HG03196 (cell line): ENCODE measurements around the gene ADPRHL1.

ENCODE experiments used
- ATAC-seq: cut with Tn5 transposase; IDR thresholded peaks from one replicate; pipeline ENCODE4 v1.9.1; 2021; ENCODE audit not compliant: unreplicated experiment

The ADPRHL1 gene

DNA sequence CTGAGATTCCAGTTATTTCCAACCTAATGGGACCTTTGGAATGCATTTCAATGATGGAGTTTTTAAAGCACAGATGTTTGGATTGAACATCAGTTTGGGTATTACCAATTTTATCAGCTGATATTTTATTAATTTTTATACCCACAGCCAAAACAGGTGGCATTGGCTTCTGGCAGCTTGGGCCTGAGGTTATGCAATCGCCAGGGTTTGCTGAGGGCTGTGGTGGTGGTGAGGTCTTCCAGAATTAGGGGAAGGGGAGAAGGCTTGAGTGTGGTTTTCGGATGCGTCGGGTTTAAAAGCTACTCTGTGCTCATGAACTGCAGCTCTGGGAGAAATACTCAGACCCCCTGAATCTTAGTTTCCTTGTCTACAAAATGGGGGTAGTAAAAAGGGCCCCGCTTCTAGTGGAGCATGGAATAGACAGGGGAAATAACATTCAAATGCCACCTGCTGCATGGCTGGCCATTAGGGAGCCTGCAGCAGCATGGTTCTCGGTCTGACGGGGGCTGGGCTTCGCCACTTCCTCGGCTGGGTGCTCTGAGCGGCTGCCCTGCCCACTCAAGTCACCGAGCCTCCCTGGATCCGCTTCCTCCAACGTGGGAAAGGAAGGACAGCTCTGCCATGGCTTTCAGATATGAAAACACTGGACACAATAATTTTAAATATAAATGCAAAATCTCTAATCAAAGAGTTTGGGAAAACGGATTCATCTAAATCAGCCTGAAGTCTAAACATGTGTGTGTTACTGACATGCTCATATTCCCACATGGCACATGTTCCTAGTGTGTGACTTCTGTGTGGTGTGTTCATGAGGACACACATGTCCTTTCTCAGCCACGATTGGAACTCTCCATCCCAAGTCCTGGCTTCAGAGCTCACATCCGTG is 35.2 kb downstream of the ADPRHL1 start:
- no peak for ATAC-seq

GRCh38 chr13:113417008-113417751 is 36.1 kb downstream of the ADPRHL1 start:
- no peak for ATAC-seq

DNA sequence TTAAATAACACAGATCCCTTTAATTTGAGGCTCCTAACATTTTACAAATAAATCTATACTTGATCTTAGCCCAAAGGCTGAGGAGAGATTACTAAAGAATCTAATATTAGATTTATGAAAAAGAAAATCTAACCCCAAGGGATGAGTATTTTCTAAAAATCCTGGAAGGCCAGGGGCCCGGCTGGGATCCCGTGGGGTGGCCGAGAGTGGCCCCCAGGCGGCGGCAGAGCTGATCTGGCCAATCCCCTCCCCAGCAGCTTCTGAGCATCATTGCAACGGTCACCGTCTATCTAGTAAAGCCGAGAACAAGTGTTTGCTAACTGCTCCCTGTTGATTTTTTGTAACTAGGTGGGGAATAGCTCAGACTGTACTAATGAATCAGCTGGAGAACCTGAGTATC is 37.5 kb downstream of the ADPRHL1 start:
- ATAC-seq = no peak

DNA sequence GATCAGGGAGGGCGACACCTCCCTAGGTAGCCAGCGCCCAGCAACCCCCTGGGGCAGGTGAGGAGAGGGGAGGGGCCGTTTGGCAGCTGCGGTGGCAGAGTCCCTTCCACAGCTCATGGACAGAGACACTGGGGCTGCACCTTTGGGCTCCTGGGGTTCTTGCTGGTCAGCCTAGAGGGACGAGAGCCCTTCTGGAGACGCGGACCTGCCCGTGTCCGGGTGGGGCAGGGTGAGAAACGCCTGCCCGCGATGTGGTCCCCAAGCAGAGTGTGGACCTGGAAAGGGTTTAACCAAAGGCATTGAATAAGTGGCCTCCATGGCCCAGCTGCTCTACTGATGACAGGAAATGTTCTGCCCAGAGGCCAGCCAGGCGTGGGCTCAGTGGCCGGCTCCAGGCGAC is 38.3 kb downstream of the ADPRHL1 start:
- no peak for ATAC-seq

DNA sequence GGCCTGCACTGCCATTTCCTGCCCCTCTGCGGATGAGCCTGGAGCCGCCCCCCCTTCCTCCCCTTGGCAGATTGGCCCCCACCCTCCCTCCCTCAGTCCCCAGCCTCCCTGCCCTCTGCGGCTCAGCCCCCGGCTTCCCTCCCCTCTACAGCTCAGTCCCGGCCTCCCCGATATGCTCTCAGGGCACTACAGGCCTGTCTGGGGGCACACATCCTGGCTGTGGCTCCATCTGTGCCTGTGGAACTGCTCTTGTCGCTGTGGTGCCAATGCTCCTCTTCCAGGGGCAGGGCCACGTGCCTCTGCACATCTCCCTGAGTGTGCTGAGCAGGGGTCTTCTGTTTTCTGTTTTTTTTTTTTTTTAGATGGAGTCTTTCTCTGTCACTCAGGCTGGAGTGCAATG is 39.0 kb downstream of the ADPRHL1 start:
- ATAC-seq = no peak

GRCh38 chr13:113413898-113414282 is 39.4 kb downstream of the ADPRHL1 start:
- no peak for ATAC-seq

- ATAC-seq = no peak
These were observed 40.0 kb downstream of the ADPRHL1 start for GRCh38 chr13:113413178-113413897.

DNA sequence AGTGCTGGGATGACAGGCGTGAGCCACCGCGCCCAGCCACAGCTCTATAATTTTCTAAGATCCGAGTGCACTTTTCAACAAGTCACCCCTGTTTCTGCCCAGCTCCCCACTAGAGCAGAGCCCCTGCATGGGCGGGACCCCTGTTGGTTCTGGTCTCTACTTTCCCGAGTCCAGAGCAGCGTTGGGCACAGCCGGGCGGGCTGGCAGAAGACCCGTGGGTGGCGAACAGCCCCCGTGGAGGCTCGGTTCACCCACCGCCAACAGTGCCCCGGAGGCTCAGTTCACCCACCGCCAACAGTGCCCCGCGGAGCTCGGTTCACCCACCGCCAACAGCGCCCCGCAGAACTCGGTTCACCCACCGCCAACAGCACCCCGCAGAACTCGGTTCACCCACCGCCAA is 40.8 kb downstream of the ADPRHL1 start:
- ATAC-seq = no peak

DNA sequence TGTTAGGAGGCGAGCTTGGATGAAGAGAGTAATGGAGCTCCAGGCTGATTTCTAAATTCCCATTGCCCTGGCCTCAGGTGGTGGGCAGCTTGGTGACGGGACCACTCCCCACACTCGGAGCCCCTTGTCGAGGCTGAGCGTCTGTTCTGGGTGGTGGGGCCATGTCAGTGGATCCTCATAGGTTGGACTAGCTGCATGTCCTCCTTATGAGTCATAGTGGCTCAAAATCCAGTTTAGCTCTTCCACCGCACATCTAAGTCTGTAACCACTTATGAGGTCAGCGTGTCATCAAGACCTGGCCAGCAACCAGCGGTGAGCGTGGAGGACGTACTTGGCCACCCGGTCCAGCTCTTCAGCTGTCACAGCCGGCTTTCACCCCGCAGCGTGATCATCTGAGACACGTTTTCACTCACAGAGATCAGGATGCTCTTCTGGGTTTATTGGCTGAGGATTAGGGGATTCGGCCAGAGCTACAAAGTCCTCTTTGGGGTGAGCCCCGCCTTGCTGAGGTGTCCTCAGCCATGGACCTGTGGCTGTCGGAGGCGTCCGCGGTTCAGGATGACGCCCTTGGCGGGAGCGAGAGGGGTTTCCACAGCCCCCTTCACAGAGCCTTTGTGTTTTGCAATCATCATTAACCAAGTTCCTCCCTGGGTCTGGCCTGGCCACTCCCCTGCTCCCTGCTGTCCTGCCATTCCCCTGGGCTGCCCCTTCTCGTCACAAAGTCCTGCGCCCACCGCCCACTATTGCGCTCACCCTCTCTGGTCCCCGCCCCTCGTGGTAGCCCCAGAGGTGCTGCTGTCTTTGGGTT is 41.9 kb downstream of the ADPRHL1 start:
- no peak for ATAC-seq

GRCh38 chr13:113410472-113411201 is 42.7 kb downstream of the ADPRHL1 start:
- no peak for ATAC-seq

GRCh38 chr13:113408562-113408961 is 44.7 kb downstream of the ADPRHL1 start:
- no peak for ATAC-seq

DNA sequence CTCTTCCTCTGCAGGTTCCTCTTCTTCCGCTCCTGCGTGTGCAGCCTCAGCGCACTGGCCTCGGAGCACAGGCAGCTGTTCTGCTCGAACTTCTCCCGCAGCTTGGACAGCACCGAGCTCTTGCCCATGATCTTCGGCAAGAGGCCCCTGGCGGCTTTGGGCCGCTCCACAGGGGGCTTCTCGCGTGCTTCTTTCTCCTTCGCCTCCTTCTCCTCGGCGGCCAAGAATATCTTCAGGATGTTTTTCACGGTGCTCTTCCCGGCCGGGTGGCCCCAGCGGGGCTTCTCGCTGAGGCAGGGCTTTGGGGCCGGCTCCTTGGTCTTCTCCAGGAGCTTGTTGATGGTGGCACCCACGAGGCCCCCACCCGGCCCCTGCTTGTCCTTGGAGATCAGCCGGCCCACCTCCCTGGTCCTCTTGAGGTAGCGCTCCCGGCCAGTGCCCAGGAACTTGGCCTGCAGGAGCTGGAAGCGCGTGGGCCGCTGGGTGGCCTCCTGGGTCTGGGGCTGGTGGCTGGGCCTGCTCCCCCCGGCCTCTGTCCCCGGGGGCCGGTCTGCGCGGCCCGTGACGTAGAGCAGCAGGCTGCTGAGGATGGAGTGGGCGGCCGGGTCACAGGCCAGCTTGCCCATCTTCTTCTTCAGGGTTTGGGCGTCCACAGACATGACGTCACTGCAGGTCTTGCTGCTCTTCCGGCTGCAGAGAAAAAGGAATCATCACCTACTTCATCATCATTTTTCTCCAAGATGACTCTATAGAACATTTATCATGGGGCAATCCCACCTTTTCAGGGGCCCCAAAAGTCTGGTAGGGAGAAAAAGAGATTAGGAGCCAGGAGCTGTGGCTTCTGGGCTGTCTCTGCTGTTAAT is 45.5 kb downstream of the ADPRHL1 start:
- ATAC-seq = no peak

DNA sequence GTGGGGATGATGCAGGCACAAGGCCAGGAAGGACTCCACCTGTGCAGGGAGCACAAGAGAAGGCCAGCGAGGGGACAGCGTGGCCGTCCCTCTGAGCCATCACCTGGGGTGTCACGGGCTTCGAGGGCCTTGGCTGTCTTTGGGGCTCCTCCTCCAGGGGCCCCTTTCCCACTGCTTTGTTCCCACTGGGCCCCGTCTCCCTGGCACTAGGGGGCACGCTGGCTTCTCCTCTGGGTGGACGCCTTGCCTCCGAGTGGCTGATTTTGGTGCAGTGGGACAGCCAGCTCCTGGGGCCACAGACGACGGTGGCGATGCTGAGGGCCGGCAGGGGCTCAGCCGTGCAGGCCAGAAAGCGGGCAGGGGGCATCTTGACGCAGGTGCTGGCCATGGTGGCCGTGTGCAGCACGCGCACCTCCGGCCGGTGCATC is 46.2 kb downstream of the ADPRHL1 start:
- ATAC-seq = no peak

DNA sequence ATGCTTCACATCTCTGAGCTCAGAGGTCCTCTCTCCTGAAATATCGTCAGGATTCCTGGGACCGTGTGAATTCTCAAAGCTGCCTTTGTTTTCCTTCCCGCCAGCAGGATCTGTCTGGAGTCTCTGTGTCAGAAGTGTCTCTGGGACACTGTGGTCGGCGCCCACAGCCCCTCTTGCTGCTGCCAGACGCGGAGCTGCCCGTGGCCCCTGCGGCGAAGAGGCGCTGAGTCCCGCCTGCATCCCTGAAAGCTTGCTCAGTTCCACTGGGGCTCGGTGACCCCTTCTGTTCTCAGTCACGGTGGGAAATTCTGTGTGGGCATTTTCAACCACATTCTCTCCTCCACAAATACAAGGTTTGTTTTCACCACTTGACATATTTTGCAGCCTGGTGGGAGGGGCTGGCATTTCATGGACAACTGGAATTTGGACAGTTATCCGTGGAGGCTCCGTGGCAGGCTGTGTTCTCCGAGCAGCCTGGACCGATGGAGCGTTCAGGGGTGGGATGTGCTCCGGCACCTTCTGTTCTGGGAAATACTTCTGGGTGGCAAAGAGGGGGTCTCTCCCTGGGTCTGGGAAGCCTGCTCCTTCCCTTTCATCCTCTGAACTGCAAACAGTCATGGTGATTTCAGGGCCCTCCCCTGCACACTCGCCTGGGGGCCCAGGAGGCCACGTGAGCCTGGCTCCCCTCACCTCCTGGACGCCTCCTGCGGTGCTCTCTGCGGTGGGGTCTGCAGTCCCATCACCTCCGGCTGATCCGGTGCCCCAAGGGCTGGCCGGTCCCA is 46.8 kb downstream of the ADPRHL1 start:
- ATAC-seq = no peak

- no peak for ATAC-seq
These were observed 47.6 kb downstream of the ADPRHL1 start for GRCh38 chr13:113405481-113406300.

- no peak for ATAC-seq
These were observed 48.4 kb downstream of the ADPRHL1 start for GRCh38 chr13:113404723-113405471.

DNA sequence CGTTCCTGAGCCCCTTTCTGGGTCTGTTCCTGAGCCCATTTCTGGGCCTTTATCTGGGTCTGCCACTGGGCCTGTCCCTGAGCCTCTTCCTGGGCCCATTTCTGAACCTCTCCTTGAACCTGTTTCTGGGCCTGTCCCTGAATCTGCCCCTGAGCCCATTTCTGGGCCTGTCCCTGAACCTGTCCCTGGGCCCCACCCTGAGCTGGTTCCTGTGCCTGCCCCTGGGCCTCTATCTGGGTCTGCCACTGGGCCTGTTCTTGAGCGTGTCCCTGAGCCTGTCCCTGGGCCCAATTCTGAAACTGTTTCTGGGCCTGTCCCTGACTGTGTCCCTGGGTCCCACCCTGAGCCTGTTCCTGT is 48.9 kb downstream of the ADPRHL1 start:
- no peak for ATAC-seq
